ENCODE measurements around the gene PYCR2. TPM values are rescaled to one million over a fixed set of nuclear protein-coding genes. Genes with fewer than 3 reads are reported as not detected.
A peak's percentile ranks its signal among the peaks of the same experiment; 100 is the strongest.
"Not testable (repeated sequence)": the region's sequence is repeated elsewhere in the genome, so short reads cannot be mapped to it uniquely, and the experiment has no call there.

PYCR2 gene
- polyA plus RNA-seq, 2 of the 4 experiments (the other 2 are of a cell fraction), result 45.4 to 50.5 TPM

DNA sequence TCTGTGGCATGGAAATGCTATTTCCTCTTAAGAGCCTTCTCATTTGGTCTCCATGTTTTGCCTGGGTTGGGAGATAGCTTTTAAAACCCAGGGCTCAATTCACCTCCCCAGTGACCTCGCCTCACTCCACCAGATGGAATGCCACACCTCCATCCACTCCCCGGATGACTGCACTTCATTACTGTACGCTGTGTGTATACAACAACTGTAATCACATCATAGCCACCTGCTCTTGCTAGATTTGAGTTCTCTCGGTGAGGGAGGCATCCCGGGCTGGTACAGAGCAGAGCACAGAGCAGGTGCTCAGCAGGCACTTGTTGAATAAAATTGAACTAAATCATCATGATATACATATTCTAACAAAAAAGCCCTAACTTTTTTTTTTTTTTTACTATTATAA is 49.1 kb upstream of the PYCR2 start:
- WGBS (ENCODE audit: missing lambda C conversion rate), result 70% methylated on average over 5 of the region's 5 CpGs
- ATAC-seq (no peak), DNase-seq (ENCODE audit: low read depth in 1 of 2, low spot score in 1 of 2) (no peak), FAIRE-seq (no peak)
- Histone ChIP-seq H3K9me3 (no peaks in the 10 kb centered on the region), H3K27ac (no peak overlapping the region), H3K4me2 (no peak overlapping the region), H3K4me1 (no peaks in the 10 kb centered on the region), H3K4me3 (no peak overlapping the region)
- POLR2A ChIA-PET, result no interaction called here
- TF ChIP-seq, protein P1, sequence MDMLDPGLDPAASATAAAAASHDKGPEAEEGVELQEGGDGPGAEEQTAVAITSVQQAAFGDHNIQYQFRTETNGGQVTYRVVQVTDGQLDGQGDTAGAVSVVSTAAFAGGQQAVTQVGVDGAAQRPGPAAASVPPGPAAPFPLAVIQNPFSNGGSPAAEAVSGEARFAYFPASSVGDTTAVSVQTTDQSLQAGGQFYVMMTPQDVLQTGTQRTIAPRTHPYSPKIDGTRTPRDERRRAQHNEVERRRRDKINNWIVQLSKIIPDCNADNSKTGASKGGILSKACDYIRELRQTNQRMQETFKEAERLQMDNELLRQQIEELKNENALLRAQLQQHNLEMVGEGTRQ (IDR thresholded peaks at IDR 0.05), result no peak
- no peak for TF ChIP-seq TP53 (CRISPR knock-in tag; IDR thresholded peaks at IDR 0.05)
- TF ChIP-seq ESRRA (IDR thresholded peaks at IDR 0.05; ENCODE audit: borderline replicate concordance, low read length), result no peak
- no peak for TF ChIP-seq GATA3 (IDR thresholded peaks at IDR 0.05; ENCODE audit: borderline replicate concordance)
- no peak for TF ChIP-seq POLR2A (IDR thresholded peaks at IDR 0.05; ENCODE audit: low read length)
- no peak for TF ChIP-seq CHD2 (IDR thresholded peaks at IDR 0.05; ENCODE audit: low read length, partially characterized antibody)
- TF ChIP-seq CTCF (IDR thresholded peaks at IDR 0.05), result no peak
- no peak for TF ChIP-seq JUN (IDR thresholded peaks at IDR 0.05)
- no peak for TF ChIP-seq HDAC2 (IDR thresholded peaks at IDR 0.05)
- TF ChIP-seq PHF8 (IDR thresholded peaks at IDR 0.05; ENCODE audit: borderline replicate concordance, low read depth), result no peak
- no peak for TF ChIP-seq ZC3H11A (IDR thresholded peaks at IDR 0.05)
- TF ChIP-seq ZNF302 (CRISPR knock-in tag; IDR thresholded peaks at IDR 0.05), result no peak
- TF ChIP-seq POLR2AphosphoS2 (conservative IDR thresholded peaks at IDR 0.05; ENCODE audit: low read length), result no peak
- no peak for TF ChIP-seq NR3C1 (IDR thresholded peaks at IDR 0.05)
- CTCF ChIA-PET, result interaction anchor here (1.5 to 15.8 kb wide), 4 partner anchors 11 to 495 kb away, joined by 4 to 227 read pairs (median 46); no protein-coding TSS in a partner anchor

DNA sequence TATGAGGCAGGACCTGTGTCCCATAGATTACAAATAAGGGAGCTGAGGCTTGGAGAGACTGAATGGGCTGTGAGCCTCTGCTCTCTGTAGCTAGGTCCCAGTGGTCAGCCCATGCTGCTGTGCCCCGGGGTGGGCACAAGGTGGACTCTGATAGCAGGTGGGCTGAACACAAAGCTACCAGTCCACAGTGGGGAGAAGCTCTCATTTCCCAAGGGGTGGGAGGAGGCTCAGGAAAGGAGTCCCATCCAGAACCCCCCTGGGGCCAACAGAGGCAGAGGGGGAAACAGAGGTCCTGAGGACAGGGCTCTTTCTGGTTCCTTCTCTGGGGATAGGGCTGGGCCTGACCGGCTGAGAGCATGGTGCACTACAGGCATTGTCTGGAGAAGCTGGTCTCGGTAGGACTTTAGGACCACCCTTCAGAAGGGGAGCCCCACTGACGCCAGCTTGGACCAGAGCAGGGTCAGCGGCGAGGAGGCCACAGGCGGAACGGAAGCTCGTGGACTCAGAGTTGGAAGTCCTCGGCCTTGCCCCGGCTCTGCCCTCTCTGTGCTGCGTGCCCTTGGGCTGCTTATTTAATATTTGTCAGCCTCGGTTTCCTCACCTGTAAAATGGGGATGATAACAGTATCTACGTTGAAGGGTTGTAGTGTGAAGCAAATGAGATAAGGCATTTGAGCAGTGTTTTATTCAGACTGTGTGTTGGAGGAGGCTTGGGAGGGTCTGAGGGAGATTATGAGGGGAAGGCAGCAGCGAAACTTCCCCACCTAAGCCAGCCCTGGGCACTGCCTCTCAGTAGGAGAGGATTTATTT is 48.5 kb upstream of the PYCR2 start:
- WGBS (ENCODE audit: missing lambda C conversion rate), result 88% methylated on average over 15 of the region's 15 CpGs
- POLR2A ChIA-PET, result no interaction called here
- TF ChIP-seq TP53 (CRISPR knock-in tag; IDR thresholded peaks at IDR 0.05) (no peak), CBX8 (IDR thresholded peaks at IDR 0.05) (no peak)
- ATAC-seq, result 0 out of 6 replicates have a peak, but pooled peaks of 1 of the 2 experiments have one; percentile 10
- no peak for DNase-seq (ENCODE audit: low read depth in 1 of 2, low spot score in 1 of 2)
- no peaks in the 10 kb centered on the region for H3K9me3 ChIP-seq
- CTCF ChIA-PET, result interaction anchor here (1.2 to 15.8 kb wide), 5 partner anchors 11 to 494 kb away, joined by 3 to 227 read pairs (median 18); no protein-coding TSS in a partner anchor
- no peak for FAIRE-seq
- no peak overlapping the region for H3K4me2 ChIP-seq
- no peak overlapping the region for H3K27ac ChIP-seq
- no peaks in the 10 kb centered on the region for H3K4me1 ChIP-seq
- no peak overlapping the region for H3K4me3 ChIP-seq

DNA sequence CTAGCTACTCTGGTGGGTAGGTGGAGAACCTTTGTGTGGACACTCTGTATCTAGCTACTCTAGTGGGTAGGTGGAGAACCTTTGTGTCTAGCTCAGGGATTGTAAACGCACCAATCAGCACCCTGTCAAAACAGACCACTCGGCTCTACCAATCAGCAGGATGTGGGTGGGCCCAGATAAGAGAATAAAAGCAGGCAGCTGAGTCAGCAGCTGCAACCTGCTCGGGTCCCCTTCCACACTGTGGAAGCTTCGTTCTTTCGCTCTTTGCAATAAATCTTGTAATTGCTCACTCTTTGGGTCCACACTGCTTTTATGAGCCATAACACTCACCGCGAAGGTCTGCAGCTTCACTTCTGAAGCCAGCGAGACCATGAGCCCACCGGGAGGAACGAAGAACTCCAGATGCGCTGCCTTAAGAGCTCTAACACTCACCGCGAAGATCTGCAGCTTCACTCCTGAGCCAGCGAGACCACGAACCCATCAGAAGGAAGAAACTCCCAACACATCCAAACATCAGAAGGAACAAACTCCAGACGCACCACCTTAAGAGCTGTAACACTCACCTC is 46.6 kb upstream of the PYCR2 start:
- ATAC-seq; DNase-seq (ENCODE audit: low read depth in 1 of 2, low spot score in 1 of 2); H3K4me3 ChIP-seq; POLR2A ChIA-PET; FAIRE-seq; H3K9me3 ChIP-seq; H3K4me1 ChIP-seq; H3K27ac ChIP-seq; H3K4me2 ChIP-seq: not testable (repeated sequence)
- CTCF ChIA-PET, result interaction anchor here (1.0 to 15.8 kb wide), 5 partner anchors 9 to 492 kb away, joined by 3 to 227 read pairs (median 18); no protein-coding TSS in a partner anchor
- WGBS (ENCODE audit: missing lambda C conversion rate), result 88% methylated on average over 16 of the region's 16 CpGs
- TF ChIP-seq MAFK (IDR thresholded peaks at IDR 0.05; ENCODE audit: partially characterized antibody), result peak; percentile 31

- CTCF ChIA-PET, result interaction anchor here (1.7 to 15.8 kb wide), 4 partner anchors 8 to 491 kb away, joined by 4 to 227 read pairs (median 46); no protein-coding TSS in a partner anchor
- H3K4me3 ChIP-seq; FAIRE-seq; ATAC-seq; H3K4me1 ChIP-seq; H3K4me2 ChIP-seq; H3K9me3 ChIP-seq; POLR2A ChIA-PET; DNase-seq (ENCODE audit: low read depth in 1 of 2, low spot score in 1 of 2); H3K27ac ChIP-seq: not testable (repeated sequence)
- 100% methylated on average over 8 of the region's 28 CpGs for WGBS (ENCODE audit: missing lambda C conversion rate)
These were observed 45.7 kb upstream of the PYCR2 start for GRCh38 chr1:225969751-225970150.

All from A549 (cell line).